CD4-positive, alpha-beta T cell treated with Interleukin-15 for 1 hour (primary cell): ENCODE measurements around the gene PCAT6.
"Not testable (repeated sequence)": the region's sequence is repeated elsewhere in the genome, so short reads cannot be mapped to it uniquely, and the experiment has no call there.

ENCODE experiments used
- DNase-seq: peaks from one replicate; pipeline ENCODE4 v3.0.0-alpha.2; 2020

The PCAT6 gene

GRCh38 chr1:202810615-202811295 lies at the start of gene PCAT6:
Gene PCAT6, plus strand, starts transcription at chr1:202810954.
- peak; percentile 90 for DNase-seq

DNA sequence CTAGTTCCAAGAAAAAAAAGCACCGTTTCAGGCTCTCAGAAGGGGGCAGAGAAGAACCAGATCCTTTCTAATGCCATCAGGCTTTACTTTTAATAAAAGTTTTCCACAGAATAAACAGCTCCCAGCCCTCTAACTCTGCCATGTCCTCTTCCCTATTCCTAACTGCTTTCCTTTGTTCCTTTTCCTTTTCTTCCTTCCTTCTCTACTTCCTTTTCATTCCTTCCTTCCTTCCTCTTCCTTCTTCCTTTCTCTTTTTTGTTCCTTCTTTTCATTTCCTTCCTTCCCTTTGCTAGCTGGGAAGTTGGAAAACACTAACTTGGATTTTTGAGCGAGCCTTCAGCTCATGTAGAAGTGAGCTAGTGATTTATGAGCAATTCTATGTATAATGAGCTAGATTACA lies 48.7 kb upstream of the PCAT6 start:
- DNase-seq: no peak

DNA sequence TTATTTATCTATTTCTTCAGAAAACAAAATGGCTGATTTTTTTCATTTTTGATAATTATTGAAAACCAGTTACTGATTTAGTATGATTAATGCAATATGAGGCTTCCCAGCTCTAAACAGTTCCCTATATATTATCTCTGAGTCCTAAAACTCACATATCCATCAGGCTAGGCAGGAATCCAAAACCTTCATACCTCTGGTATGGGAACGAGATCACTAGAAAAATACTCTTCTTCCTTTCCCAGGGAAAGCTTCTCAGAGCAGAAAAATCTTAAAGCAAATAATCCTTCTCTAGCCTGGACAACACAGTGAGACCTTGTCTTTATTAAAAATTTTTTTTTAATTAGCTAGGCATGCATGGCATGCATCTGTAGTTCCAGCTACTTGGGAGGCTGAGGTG lies 45.0 kb upstream of the PCAT6 start:
- DNase-seq: no peak

DNA sequence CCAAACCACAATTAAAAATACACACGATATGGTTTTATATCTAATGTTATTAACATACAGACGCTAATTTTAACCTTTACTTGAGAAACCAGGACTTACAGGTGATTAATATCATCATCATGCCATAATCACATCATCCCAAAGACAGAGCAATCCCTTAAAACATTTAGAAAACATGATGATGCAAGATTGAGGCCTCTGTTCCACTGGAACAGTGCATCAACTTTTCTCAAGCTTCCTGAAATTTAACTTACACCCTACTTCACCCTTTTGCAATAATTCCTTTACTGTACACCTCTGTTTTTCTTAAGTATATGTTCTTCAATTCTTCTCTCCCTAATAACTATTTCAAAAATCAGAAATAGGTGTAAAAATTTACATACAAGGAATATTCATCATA lies 40.6 kb upstream of the PCAT6 start:
- DNase-seq: no peak

GRCh38 chr1:202781180-202781579 lies 29.6 kb upstream of the PCAT6 start:
- DNase-seq: no peak

GRCh38 chr1:202786804-202787203 lies 23.9 kb upstream of the PCAT6 start:
- no peak for DNase-seq

GRCh38 chr1:202788800-202789199 lies 22.0 kb upstream of the PCAT6 start:
- DNase-seq: no peak

DNA sequence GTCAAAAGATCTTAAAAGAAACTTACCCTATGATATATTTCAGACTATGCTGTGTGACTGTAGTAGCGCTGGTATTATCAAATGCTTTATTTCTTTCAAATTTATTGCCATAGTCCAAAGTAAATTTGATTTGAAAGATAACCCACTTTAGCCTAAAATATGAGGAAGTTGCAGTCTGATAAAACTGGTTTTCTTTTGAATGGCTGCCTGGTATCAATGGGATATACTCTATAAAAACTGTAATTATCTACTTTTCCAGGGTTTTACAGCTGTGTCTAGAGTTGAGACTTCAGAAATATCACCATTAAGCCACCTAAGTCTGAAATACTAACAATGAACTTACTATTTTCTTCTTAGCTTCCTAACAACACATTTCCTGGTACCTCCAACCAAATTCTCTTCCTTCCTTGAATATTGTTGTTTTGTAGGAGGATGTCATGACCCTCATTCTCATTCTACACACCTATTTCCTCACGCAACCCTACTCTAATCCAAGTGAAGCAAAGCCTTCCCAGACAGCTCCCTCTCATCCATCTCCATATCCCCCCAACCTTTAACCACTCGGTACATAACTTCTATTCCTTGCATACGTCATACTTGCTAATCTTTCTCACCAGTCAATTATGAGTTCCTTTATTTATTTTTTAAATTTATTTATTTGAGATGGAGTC lies 19.5 kb upstream of the PCAT6 start:
- DNase-seq: no peak

DNA sequence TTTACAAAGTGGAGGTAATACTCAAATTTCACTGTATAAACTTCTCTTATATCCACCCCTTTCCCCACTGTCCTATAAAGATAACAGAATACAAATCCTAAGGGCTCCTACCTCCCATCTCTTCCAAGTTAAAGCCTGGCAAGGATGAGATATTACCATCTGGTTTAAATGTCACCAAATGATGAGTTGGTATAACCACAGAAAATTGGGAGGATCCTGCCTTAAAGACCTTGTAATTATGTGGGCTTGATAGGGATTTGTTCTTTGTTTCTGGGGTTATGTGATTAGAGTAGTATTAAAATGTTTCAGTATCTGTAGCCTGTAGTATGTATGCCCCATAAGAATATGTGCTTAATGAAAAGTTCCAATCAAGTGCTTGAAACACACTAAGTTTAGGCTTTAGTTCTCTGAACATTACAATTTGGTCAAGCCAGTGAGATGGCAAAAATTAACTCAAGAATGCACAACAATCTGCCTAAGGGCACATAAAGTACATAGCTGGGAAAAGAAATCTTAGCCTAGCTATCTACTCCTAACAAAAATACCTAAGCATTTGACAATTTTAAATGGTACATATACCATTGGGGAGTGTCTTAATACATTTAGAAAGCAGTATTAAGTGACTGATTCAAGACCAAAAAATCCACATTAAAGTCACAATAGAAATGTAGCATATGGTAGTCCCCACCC lies 16.6 kb upstream of the PCAT6 start:
- no peak for DNase-seq

DNA sequence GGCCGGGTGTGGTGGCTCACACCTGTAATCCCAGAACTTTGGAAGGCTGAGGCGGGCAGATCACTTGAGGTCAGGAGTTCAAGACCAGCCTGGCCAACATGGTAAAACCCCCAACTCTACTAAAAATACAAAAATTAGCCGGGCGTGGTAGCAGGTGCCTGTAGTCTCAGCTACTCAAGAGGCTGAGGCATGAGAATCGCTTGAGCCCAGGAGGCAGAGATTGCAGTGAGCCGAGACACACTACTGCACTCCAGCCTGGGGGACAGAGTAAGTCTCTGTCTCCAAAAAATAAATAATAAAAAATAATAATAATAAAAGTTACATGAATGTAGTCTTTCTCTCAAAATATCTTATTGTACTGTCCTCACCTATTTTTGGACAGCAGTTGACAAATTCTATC lies 15.8 kb upstream of the PCAT6 start:
- DNase-seq: not testable (repeated sequence)

DNA sequence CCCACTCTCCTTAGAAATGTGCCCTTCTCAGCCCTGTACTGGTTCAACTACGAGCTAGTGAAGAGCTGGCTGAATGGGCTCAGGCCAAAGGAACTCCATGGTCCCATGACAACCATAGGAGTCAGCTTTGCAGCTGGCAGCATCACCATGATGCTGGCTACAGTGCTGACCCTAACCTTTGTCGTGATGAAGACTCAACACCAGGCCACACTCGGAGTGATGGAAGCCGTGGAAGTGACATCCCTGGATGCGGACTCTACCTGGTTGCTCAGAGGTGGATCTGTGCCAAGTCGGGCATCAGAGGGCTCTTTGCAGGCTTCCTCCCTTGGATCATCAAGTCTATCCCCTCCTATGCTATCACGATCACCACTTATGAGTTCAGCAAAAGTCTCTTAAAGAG lies 14.1 kb upstream of the PCAT6 start:
- DNase-seq: no peak

DNA sequence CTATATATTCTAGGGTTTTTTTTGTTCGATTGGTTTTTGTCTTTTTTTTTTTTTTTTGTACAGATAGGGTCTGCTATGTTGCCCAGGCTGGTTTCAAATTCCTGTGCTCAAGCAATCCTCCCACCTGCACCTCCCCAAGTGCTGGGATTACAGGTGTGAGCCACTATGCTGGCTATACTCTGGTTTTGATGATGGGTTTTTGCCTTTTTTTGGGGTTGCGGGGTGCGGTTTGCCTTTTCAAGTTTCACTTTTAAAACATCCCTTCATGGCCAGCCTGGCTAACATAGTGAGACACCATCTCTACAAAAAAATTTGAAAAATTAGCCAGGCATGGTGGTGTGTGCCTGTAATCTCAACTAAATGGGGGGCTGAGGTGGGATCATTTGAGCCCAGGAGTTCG lies 12.5 kb upstream of the PCAT6 start:
- no peak for DNase-seq

DNA sequence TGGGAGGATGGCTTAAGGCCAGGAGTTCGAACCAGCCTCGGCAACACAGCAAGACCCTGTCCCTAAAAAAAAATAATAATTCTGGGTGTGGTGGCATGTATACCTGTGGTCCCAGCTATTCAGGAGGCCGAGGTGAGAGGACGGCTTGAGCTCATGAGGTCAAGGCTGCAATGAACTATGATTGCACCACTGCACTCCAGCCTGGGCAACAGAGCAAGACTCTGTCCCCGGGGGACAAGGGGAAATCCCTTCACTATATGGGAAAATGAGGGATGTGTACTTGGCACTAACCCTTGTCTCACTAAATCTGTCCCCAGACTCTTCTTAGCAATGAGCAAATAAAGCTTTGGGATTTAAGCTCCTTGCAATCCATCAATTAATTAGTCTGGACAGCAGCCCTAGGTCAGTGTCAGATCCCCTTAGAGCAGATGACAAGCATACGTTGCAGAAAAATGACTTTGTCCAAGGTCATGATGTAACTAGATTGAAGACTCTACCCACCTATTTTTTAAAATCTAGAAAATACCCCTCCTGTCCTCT lies 11.9 kb upstream of the PCAT6 start:
- DNase-seq: no peak

DNA sequence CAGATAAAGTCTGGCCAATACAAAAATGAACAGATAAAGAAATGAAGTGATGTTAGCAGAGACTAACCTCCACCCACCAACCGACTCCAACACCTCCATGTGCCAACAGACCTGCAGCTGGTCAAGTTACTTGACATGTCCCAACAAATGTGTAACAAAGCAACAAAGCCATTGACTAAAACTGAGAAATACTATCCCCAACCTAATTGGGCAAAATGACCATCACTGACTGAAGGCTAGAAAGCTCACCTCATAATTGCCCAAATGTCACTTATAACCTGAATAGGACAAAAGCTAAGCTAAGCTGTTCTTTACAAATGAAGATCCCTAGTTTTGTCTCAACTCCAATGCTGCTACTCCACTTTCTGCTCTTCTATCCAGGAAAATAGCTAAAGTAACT lies 10.0 kb upstream of the PCAT6 start:
- no peak for DNase-seq

DNA sequence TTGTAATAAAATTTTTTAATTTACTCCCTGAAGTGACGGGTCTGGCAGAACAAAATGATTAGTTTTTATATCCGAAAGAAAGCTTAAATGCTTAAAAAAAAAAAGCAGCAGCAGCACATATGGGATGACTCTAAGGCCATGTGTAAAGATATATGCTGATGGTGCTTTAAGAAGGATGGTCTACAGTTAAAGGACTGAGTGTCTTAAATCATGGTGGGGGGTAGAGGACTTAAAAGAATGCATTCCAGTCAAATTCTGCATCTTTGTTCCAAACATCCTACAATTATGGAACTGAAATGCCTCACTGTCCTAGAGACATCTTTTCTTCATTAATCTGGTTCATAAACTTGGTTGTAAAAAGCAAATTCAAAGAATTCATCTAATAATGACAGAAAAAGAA lies 9.6 kb upstream of the PCAT6 start:
- no peak for DNase-seq

DNA sequence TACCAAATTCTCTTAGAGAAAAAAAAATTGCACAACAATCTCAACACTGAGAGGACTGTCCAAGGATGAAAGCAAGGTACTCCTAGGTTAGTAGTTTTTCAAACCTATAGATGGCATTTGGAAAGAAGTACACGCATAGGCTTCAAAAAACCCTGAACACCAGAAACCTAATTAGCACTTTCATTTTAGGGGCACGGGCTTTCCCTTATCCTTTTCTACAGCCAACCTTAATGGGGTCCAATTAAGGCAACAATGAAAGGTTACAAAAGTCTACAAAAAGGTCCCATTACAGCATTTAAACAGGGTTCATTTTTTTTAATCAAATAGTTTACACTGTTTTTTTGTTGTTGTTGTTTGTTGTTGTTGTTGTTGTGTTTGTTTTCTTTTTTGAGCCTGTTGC lies 8.7 kb upstream of the PCAT6 start:
- DNase-seq: no peak

- DNase-seq: no peak
Measured at GRCh38 chr1:202802998-202803932, 7.5 kb upstream of the PCAT6 start.

GRCh38 chr1:202804126-202804525 lies 6.6 kb upstream of the PCAT6 start:
- no peak for DNase-seq

DNA sequence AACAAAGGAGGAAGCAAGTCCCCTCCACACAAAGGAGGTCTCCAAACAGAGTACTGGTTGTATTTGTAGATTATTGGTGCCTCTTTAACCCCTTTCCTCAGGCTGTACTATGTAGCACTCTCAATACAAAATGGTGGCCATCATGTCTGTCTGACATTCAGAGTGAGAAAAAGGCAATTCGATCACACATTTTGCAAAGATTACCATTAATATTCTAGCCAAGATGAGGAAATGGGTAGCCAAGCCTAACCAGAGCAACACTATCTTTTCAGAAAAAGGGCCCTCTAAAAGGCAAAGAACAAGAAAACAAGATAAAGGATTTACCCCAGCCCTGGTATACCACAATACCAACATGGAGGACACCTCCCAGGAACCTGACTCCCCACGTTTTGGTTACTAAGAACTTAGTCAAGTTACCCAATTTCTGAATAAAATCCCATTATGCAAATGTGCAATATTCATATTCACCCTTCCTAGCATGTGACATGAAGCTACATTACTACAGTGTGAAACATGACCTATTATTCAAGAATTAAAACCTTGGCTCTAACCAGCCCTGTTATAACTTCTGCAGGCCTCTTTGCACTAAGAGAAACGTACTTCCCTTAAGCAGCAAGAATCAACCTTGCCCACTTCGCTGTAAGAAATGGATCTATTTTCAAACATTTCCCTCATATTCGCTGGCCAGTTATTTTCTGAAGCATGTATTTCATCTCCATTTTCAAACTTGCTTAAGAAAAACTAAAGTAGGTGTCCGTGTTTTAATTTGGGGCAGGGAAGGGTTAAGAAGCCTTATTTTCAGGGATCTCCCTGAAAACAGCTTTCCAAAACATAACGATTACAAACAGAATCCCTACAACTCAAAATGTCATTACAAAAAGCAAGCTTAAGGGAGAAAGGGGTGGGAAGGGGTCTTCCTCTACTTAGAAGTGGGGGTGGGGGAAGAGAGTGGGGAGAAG lies 4.6 kb upstream of the PCAT6 start:
- no peak for DNase-seq

DNA sequence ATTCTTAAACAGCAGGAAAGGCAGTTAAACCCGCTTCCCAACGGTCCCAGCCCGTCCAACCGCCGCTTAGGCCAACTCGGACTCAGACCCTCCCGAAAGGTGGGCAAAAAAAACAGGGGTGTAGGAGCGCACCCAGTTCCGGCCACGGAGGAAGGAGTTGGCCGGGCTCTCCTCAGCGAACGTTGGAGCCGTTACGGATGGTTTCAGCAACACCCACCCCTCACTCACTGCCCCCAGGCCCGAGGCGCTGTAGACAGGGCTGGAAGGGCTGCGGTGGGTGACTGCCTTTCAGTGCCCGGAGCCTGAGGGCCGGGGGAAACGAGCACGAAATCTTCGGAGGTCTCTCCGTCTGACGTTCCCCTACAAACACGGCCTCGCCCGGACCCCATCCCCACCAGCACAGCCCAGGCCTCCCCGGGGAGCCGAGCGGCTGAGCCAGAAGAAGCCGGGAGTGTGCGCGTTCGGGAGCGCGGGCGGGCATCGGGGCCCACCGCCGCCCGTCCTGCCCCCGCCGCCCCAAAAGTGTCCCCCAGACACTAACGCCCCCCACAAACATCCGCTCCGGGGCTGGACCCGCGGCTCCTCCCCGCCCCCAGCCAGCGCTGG lies 3.8 kb upstream of the PCAT6 start:
- no peak for DNase-seq

GRCh38 chr1:202807451-202807925 lies 3.3 kb upstream of the PCAT6 start:
- peak; percentile 30 for DNase-seq
